ENCODE data around the gene THOC6.
A peak's percentile ranks its signal among the peaks of the same experiment; 100 is the strongest.

The THOC6 gene

GRCh38 chr16:3023669-3024478 is at the start of gene THOC6, which contains the start of gene HCFC1R1:
Gene THOC6 (plus strand): TSS chr16:3024035. CDS start chr16:3024327, 292 bp downstream.
Gene HCFC1R1 (minus strand): TSS chr16:3023942. CDS start chr16:3023941, 1 bp downstream.
- DNase-seq (ENCODE audit: low read depth): peak; percentile 96

DNA sequence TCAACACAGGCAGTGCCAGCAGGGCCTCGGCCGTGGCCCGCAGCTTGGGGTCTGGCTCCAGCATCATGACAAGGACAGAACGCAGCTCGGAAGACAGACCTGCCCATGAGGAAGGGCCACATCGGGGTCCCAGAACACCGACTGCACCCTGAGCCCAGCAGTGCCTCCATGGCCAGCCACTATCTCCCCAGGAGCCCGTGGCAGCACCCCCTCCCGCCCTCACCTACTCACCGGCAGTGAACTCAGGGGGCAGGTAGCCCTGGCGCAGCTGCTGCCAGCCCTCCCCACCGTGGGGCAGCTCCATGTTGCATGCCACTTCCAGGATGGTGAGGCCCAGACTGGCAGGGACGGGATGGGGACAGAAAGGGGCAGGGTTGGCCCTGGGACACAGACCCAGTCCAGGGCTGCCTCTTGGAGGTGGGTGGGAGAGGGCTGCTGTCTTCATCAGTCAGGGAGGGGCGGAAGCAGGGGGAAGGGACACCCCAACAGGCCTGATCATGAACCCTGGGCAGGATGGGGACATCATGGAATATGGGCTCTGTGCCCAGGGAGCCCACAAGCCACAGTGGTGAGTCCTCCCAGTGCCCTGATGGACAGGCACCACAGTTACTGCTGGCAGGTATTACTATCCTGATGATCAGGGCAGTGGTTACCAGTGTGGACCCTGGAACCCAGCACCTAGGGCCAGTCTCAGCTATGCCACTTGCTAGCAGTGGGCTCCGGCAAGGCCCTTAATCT is 49.3 kb upstream of the THOC6 start:
- no peak for DNase-seq (ENCODE audit: low read depth)

GRCh38 chr16:2975161-2975795 is 48.6 kb upstream of the THOC6 start:
- DNase-seq (ENCODE audit: low read depth): no peak

GRCh38 chr16:2976201-2976600 is 47.6 kb upstream of the THOC6 start:
- no peak for DNase-seq (ENCODE audit: low read depth)

DNA sequence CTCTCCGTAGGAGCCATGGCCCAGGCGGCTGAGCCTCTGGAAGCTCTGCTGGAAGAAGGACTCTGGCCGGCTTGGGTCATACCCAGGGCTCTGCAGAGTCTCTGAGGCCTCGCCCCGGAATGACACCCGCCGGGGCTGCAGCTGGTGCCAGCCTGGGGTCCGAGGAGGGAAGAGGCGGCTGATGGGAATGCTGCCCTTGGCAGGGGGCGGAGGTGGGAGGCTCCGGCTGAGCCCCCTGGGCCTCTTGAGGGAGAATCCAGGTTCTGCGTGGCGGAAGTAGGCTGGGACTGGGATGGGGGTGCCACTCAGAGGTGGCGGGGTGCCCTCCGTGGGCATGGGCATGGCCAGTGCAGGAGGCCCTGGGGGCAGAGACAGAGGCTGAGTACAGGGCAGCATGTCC is 47.2 kb upstream of the THOC6 start:
- no peak for DNase-seq (ENCODE audit: low read depth)

DNA sequence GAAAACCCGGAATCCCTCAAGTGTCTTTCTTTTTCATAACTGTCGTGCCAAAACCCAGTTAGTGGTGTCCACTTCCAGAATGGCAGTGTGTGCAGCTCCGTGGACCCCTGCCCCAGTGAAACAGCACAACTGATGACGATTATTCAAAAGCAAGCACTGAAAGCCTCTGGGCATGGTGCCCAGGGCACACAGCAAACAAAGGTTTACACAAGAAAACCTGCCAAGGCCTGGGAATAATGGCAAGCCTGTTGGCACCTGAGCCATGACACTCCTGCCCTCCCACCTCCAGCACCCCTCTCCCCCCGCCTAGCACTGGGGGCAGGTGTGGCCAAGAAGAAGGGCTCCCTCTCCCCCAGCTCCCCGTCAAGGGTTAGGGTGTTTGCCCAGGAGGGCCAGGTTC is 46.4 kb upstream of the THOC6 start:
- no peak for DNase-seq (ENCODE audit: low read depth)

DNA sequence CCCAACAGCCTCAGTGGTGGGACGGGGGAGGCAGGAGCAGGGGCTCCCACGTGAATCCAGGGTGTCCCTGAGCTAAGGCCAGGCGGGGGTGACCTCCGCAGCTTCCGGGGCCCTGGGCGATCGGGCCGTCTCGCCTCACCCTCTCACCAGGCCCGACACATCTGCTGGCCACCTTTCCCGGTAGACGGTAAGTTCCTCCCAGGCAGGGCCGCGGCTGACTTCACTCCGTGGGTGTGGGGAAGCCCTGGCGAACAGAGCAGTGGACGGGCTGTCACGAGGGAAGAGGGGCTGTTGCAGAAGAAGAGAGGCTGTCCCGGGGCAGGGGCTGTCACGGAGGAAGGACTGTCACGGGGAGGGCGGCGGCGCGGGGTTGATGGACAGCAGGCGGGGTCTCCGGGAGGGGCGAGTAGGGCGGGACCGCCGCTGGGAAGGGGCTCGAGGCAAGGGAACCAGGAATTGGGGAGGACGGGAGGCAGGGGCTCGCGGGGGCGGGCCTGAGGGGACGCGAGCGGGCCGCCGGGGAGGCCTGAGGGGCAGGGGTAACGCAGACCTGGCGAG is 44.1 kb upstream of the THOC6 start:
- DNase-seq (ENCODE audit: low read depth): no peak

- DNase-seq (ENCODE audit: low read depth): peak; percentile 75
Measured at GRCh38 chr16:2980227-2981176, 43.3 kb upstream of the THOC6 start, which contains the start of gene PKMYT1. Gene PKMYT1 (minus strand): TSS chr16:2980446. CDS start chr16:2979657, 789 bp downstream.

DNA sequence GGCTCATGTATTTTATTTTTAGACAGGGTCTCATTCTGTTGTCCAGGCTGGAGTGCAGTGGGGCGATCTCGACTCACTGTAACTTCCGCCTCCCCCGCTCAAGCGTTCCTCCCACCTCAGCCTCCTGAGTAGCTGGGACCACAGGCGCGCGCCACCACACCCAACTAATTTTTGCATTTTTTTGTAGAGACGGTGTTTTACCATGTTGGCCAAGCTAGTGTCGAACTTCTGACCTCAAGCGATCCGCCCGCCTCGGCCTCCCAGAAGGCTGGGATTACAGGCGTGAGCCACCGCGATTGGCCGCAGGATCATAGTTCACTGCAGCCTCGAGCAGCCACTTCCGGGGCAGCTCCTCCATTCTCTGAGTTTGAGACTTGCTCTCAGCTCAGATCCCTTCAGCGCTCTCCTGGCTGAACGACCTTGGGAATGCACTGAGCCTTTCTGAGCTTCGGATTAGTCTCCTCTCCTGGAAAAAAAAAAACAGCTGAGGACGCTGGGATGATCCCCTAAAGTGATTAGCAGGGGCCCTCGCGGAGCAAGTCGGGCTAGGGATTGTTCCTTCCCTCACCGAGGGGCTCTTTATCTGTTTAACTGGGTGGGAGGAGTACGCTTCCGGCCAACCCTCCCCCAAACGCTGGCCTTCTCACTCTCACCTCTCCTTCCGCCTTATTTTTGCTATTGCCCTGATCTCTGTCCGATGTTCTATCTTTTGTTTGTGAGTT is 42.5 kb upstream of the THOC6 start:
- DNase-seq (ENCODE audit: low read depth): no peak

DNA sequence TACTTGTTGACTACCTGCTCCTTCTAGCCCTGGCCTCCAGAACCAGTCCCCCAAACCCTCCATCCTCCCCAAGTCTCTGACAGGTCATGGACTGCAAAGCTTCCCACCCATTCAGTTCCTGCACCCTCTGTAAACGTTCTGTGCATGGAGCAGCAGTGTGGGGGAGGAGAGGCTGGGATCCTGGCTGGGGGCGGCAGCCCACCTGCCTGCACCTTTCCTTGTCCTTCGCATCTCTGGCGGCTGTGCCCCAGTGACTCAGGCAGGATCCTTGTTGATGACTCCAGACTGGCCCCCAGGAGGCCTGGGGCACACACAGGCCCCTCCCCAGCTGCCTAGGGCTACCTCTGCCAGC is 42.0 kb upstream of the THOC6 start:
- DNase-seq (ENCODE audit: low read depth): no peak

GRCh38 chr16:2982402-2982801 is 41.4 kb upstream of the THOC6 start:
- no peak for DNase-seq (ENCODE audit: low read depth)

DNA sequence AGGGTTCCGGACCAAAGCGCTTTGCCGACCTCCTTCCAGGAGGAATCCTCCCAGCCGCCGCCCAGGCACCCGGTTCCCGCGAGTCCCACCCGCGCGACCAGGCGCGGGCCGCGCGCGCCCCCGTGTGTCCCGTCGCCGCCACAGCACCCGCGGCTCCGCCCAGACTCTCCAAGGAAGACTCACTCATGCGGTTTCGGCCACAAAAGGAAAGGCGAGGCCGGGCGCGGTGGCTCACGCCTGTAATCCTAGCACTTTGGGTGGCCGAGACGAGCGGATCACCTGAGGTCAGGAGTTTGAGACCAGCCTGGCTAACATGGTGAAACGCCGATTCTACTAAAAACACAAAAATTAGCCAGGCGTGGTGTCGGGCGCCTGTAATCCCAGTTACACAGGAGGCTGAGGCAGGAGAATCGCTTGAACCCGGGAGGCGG is 40.1 kb upstream of the THOC6 start:
- DNase-seq (ENCODE audit: low read depth): peak; percentile 35

- DNase-seq (ENCODE audit: low read depth): no peak
Measured at GRCh38 chr16:2985462-2985861, 38.4 kb upstream of the THOC6 start.

- no peak for DNase-seq (ENCODE audit: low read depth)
Measured at GRCh38 chr16:2985893-2986355, 37.9 kb upstream of the THOC6 start.

DNA sequence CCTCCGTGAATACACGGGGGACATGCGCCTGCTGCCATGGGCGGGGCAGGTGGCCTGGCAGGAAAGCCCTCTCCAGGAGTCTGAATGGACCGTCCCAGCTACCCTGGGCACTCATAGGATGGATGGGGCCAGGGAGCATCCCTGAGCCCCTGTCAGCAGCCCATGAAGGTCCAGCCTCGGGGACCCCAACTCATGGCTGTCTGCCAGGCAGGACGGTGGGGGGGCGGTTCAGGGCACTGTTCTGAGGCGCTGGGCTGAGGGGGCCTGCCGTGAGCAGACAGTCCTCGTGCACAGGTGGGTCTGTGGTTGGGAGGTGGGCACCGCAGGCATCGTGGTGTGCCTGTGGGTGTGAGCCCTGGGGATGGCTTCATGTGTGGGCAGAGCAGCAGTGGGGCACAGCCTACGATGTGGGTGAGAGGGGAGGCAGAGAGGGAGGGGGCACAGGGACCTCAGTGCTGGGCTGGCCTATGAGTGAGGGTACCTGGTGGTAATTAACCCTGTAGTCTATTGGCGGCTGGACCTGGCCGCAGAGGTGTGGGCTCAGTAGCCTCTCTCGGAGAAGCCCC is 37.1 kb upstream of the THOC6 start:
- DNase-seq (ENCODE audit: low read depth): no peak

DNA sequence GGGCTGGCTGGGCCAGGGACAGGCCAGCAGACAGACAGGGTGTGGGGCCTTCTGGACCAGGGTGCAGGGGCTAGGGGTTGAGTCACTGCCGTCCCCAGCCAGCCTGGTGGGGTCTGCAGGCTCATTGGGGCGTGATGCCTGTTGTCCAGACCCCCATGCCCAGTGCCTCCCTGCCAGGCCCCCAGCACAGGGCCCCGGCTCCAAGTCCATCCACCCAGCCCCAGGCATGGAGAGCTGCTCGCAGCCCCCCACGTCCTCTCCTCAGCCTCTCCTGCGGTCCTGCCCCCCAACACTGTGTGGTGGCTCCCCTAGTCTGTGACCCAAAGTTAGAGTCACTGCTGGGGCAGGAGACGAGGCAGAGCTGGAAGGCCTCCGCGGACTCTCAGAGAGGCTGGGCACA is 36.5 kb upstream of the THOC6 start:
- no peak for DNase-seq (ENCODE audit: low read depth)

- DNase-seq (ENCODE audit: low read depth): no peak
Measured at GRCh38 chr16:2987833-2988232, 36.0 kb upstream of the THOC6 start.

GRCh38 chr16:2988590-2989099 is 35.2 kb upstream of the THOC6 start:
- DNase-seq (ENCODE audit: low read depth): no peak

- DNase-seq (ENCODE audit: low read depth): no peak
Measured at GRCh38 chr16:2990891-2991290, 32.9 kb upstream of the THOC6 start.

All from fibroblast of the conjunctiva (primary cell).